Right lobe of liver (tissue), 4 donors: ENCODE data around the gene UBASH3B.

Source experiments
- POLR2A ChIP-seq: fragments of 450-650 bp; IDR thresholded peaks from one replicate; pipeline ENCODE4 v1.6.1; 2017; ENCODE audit warnings: antibody characterized with exemption, mild to moderate bottlenecking
- TF ChIP-seq, protein P1 (sequence below), 4 donors: fragments of 200-600 bp in 3 of 4; fragments of 450-650 bp in 1 of 4; IDR thresholded peaks; one replicate each; pipeline versions ENCODE4 v1.5.1 to v1.8.0; 2016 to 2022; ENCODE audit warnings: antibody characterized with exemption in 4 of 4, mild to moderate bottlenecking in 2 of 4
- donor health status: DM: no; HTN: no; CAD: no.
- donor health status: DM: no; HTN: no; CAD: no.
- donor health status: DM: no; HTN: yes; CAD: no.

DNA sequence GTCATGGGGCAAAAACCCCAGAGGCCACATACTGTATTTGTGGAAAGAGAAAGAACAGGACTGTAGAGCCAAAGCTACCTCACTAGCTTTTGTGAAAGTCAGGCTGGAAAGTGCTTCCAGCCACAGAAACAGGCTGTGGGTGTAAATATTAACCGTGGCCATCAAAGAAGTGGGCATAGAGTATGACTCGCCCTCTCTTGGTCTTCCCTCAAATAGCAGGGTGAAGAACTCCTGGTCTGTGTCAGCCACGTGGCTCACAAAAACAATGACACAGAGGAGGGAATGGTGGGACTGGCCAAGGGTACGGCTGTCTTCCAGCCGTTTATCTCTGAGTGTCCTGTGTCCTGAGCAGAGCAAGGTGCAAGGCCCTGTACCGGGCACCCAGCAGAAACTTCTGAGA lies 37.6 kb upstream of the UBASH3B start:
- TF ChIP-seq POLR2A: no peak
- TF ChIP-seq, protein P1, sequence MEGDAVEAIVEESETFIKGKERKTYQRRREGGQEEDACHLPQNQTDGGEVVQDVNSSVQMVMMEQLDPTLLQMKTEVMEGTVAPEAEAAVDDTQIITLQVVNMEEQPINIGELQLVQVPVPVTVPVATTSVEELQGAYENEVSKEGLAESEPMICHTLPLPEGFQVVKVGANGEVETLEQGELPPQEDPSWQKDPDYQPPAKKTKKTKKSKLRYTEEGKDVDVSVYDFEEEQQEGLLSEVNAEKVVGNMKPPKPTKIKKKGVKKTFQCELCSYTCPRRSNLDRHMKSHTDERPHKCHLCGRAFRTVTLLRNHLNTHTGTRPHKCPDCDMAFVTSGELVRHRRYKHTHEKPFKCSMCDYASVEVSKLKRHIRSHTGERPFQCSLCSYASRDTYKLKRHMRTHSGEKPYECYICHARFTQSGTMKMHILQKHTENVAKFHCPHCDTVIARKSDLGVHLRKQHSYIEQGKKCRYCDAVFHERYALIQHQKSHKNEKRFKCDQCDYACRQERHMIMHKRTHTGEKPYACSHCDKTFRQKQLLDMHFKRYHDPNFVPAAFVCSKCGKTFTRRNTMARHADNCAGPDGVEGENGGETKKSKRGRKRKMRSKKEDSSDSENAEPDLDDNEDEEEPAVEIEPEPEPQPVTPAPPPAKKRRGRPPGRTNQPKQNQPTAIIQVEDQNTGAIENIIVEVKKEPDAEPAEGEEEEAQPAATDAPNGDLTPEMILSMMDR (IDR thresholded peaks at IDR 0.05): no peak
